Right lobe of liver (tissue), 4 donors: ENCODE data around the gene NOD1.

ENCODE experiments used
- POLR2A ChIP-seq: fragments of 450-650 bp; IDR thresholded peaks from one replicate; pipeline ENCODE4 v1.6.1; 2017; ENCODE audit warnings: antibody characterized with exemption, mild to moderate bottlenecking
- TF ChIP-seq, protein P1 (sequence below), 4 donors: fragments of 200-600 bp in 3 of 4; fragments of 450-650 bp in 1 of 4; IDR thresholded peaks; one replicate each; pipeline versions ENCODE4 v1.5.1 to v1.8.0; 2016 to 2022; ENCODE audit warnings: antibody characterized with exemption in 4 of 4, mild to moderate bottlenecking in 2 of 4
- donor health status: DM: no; HTN: no; CAD: no.
- donor health status: DM: no; HTN: no; CAD: no.
- donor health status: DM: no; HTN: yes; CAD: no.

DNA sequence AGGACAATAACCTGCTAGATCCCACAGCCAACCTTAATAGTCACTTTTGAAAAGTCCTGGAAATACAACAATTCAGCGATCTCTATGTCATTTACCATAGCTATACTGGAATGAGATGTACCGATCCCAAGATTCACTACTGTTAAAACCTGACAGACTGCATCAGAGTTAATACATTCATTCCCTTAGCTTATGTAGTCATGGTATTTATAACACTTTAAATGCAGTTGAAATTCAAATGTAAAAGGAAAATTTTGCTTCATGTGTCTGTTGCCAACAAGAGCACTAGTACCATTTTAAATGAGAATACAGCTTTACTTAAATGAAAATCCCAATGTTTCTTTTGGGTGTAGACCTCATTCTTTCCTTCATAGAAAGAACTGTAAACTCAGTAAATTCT lies 37.2 kb upstream of the NOD1 start:
- TF ChIP-seq, protein P1, sequence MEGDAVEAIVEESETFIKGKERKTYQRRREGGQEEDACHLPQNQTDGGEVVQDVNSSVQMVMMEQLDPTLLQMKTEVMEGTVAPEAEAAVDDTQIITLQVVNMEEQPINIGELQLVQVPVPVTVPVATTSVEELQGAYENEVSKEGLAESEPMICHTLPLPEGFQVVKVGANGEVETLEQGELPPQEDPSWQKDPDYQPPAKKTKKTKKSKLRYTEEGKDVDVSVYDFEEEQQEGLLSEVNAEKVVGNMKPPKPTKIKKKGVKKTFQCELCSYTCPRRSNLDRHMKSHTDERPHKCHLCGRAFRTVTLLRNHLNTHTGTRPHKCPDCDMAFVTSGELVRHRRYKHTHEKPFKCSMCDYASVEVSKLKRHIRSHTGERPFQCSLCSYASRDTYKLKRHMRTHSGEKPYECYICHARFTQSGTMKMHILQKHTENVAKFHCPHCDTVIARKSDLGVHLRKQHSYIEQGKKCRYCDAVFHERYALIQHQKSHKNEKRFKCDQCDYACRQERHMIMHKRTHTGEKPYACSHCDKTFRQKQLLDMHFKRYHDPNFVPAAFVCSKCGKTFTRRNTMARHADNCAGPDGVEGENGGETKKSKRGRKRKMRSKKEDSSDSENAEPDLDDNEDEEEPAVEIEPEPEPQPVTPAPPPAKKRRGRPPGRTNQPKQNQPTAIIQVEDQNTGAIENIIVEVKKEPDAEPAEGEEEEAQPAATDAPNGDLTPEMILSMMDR (IDR thresholded peaks at IDR 0.05): no peak
- no peak for TF ChIP-seq POLR2A
